Ovary (tissue), 9 donors: ENCODE data around the gene HSF5. TPM values are rescaled to one million over a fixed set of nuclear protein-coding genes. Genes with fewer than 3 reads are reported as not detected.

Experiments
- DNase-seq, 5 donors: peaks; one replicate each; pipeline ENCODE4 v3.0.0-alpha.2; 2019 to 2020
- H3K27ac ChIP-seq, 2 donors: fragments of 200-600 bp; one replicate each; pipeline versions ENCODE4 v1.5.1 to v1.8.0; 2019 to 2022
- H3K27me3 ChIP-seq: fragments of 200-600 bp; one replicate; pipeline ENCODE4 v1.8.0; 2022
- H3K36me3 ChIP-seq: fragments of 200-600 bp; sonication (generic); one replicate; pipeline ENCODE4 v1.5.1; 2019
- H3K4me1 ChIP-seq: one replicate; pipeline ENCODE4 v1.8.1; 2013; ENCODE audit warnings: mild to moderate bottlenecking, moderate library complexity; ENCODE audit not compliant: insufficient read depth
- H3K4me3 ChIP-seq: fragments of 200-600 bp; sonication (generic); one replicate; pipeline ENCODE4 v1.5.1; 2017
- H3K9me3 ChIP-seq, 2 donors: fragments of 200-600 bp in 1 of 2; sonication (generic) in 1 of 2; one replicate each; pipeline versions ENCODE4 v1.5.1 to v1.8.1; 2013 to 2019; ENCODE audit warnings: mild to moderate bottlenecking in 1 of 2, moderate library complexity in 1 of 2
- EP300 ChIP-seq: sonication (generic); formaldehyde crosslinking; IDR thresholded peaks from one replicate; pipeline ENCODE4 v1.6.1; 2017; ENCODE audit warnings: antibody characterized with exemption
- POLR2A ChIP-seq: fragments of 450-650 bp; IDR thresholded peaks from one replicate; pipeline ENCODE4 v1.6.1; 2017; ENCODE audit warnings: antibody characterized with exemption, mild to moderate bottlenecking, moderate library complexity
- WGBS, 3 donors: extraction: QIAGEN DNeasy Blood & Tissue Kit in 1 of 3; methylation state at CpG; one replicate each; pipeline versions ENCODE4 v1.1.5 to v1.1.7; 2013 to 2017; 5-methylcytosine and 5-hydroxymethylcytosine counted together
- intact Hi-C, 4 donors: fragments of 100-400 bp; cut with DNase I; formaldehyde crosslinking; loops; one replicate each; pipeline versions ENCODE4 v1.11.0 to v1.15.1; 2022 to 2023
- polyA plus RNA-seq, 2 donors: library from polyadenylated mRNA; stranded (reverse); fragments of 200-250 nt in 1 of 2; fragments of 350-450 nt in 1 of 2; fragmentation: Illumina TruSeq in 1 of 2; extraction: RNeasy Lipid Tissue Mini Kit (QIAGEN cat#74804) in 1 of 2; gene quantifications; one replicate each; pipeline ENCODE4 v1.2.3, GENCODE V29; 2013 to 2014
- total RNA-seq, 7 donors: library from RNA; depleted of rRNA in 2 of 7; stranded (reverse); fragments of >200 nt in 2 of 7; fragmentation: NEBNext Ultra II Directional in 3 of 7; extraction: Animal tissue kit (Norgen Biotek cat#: 25700) in 3 of 7; gene quantifications; one replicate each; pipeline versions ENCODE4 v1.1.0 to v1.2.4, GENCODE V29; 2016 to 2023
- TF ChIP-seq, protein P1 (sequence below), 3 donors: fragments of 450-650 bp in 2 of 3; fragments of 200-600 bp in 1 of 3; IDR thresholded peaks; one replicate each; pipeline versions ENCODE4 v1.5.1 to v1.8.0; 2016 to 2022; ENCODE audit warnings: antibody characterized with exemption in 3 of 3, mild to moderate bottlenecking in 1 of 3
- donor health status: DM: no; HTN: no; CAD: no; lungs with moderate emphysema.
- donor health status: DM: no; HTN: no; CAD: no.
- donor health status: Bipolar disorder and iron deficiency.
- donor health status: DM: yes; HTN: yes; CAD: no.
- donor health status: DM: no; HTN: no; CAD: no.
- donor health status: DM: yes; HTN: yes; CAD: no.

Gene HSF5
- total and polyA plus RNA-seq, 9 donors = 0.05 TPM; not detected in 7

DNA sequence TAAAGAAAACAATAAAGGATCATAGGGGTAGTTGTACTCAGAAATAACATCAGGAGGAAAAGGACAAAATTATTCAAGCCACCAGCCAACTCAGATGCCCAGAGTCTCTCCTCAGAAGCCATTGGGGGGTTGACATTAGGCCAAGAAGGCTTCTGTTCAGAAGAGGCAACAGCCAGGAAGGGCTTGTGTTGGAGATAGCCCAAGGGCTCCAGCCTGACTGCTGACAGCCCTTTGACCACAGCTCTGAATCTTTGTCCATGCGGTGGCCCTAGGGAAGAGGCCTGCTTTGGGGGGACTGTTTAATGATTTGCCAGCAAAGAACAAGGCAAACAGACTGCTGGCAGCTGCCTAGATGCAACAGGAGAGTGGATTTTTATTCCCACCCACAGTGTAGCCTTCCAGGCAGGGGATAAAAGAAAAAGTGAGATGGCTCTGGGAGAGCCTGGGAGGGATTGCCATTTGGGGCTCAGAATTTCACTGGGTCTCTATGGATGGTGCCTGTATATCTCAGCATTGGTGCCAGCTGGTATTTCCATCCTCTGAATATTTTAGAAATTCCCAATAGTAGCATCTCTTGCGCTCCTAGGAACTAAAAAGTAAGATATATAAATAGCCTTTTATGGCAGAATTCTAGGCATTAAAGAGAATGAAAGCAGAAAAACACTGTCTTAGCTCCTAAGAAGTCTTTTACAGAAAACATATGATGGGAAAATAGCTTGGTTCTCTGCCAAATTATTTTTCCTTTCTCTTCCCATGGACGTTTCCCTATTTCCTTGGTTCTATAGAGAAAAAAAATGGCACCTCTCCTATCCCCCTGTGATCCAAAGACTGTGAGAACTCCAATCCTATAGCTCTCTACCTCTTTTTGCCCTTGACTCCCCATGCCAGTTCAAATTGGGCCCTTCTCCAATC is 106.8 kb downstream of the HSF5 start:
- H3K27me3 ChIP-seq = no peaks in the 10 kb centered on the region
- H3K4me1 ChIP-seq = no peaks in the 10 kb centered on the region
- no peak for TF ChIP-seq POLR2A
- TF ChIP-seq, protein P1, sequence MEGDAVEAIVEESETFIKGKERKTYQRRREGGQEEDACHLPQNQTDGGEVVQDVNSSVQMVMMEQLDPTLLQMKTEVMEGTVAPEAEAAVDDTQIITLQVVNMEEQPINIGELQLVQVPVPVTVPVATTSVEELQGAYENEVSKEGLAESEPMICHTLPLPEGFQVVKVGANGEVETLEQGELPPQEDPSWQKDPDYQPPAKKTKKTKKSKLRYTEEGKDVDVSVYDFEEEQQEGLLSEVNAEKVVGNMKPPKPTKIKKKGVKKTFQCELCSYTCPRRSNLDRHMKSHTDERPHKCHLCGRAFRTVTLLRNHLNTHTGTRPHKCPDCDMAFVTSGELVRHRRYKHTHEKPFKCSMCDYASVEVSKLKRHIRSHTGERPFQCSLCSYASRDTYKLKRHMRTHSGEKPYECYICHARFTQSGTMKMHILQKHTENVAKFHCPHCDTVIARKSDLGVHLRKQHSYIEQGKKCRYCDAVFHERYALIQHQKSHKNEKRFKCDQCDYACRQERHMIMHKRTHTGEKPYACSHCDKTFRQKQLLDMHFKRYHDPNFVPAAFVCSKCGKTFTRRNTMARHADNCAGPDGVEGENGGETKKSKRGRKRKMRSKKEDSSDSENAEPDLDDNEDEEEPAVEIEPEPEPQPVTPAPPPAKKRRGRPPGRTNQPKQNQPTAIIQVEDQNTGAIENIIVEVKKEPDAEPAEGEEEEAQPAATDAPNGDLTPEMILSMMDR (IDR thresholded peaks at IDR 0.05) = no peak
- TF ChIP-seq EP300 = no peak
- no peak overlapping the region for H3K27ac ChIP-seq
- H3K4me3 ChIP-seq = no peak overlapping the region
- WGBS, 3 donors = 26 to 57% (median 49%) methylated on average over 3 of the region's 3 CpGs
- no peaks in the 10 kb centered on the region for H3K36me3 ChIP-seq
- no peaks in the 10 kb centered on the region for H3K9me3 ChIP-seq
- intact Hi-C loops = no loop called here
- DNase-seq = no peak

DNA sequence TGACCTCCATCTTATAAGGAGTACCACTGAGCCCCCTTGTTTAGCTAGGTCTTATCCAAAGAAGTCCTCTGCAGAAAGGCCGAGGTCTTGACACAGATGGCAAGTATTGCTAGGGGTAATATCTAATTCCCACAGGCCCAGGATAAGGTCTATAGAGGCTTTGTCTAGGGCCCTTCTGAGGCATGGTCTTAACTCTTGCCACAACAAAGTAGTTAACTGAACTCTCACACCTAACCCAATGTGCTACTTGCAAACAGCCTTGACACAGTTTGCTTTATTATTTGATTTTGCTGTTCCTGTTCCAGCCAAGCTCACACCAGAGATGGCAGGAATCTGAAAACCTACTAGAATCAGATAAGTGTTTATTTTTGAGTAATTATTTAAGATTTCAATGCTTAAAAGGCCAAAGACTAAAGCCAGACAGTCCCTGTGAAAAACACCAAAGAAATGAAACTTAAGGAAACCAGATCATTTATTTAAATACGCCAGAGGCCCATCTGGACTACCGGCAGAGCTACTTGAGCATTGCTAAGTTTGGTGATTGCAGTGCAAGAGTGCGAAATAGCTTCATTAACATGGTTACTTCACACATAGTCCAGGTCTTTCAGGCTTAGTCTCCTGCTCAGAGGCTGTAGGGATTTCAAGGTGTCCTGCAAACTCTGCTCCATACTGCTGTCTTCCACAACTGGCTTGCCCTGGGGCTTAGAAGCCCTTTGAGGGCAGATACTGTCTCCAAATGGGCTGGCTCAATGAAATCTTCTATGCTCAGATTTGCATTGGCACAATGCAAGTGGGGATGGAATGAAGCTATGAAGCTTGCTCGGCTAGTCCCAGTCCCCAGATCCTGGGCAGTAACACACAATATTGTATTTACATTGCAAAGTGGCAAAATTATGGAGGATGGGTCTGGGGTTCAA is 107.7 kb downstream of the HSF5 start:
- no peaks in the 10 kb centered on the region for H3K9me3 ChIP-seq
- WGBS, 3 donors = 93 to 95% (median 95%) methylated on average over 5 of the region's 5 CpGs
- H3K36me3 ChIP-seq = no peaks in the 10 kb centered on the region
- H3K4me3 ChIP-seq = no peak overlapping the region
- no peak for DNase-seq
- H3K27ac ChIP-seq = no peak overlapping the region
- no peaks in the 10 kb centered on the region for H3K4me1 ChIP-seq
- H3K27me3 ChIP-seq = no peaks in the 10 kb centered on the region
- no peak for TF ChIP-seq EP300
- TF ChIP-seq POLR2A = no peak
- intact Hi-C loops = no loop called here

DNA sequence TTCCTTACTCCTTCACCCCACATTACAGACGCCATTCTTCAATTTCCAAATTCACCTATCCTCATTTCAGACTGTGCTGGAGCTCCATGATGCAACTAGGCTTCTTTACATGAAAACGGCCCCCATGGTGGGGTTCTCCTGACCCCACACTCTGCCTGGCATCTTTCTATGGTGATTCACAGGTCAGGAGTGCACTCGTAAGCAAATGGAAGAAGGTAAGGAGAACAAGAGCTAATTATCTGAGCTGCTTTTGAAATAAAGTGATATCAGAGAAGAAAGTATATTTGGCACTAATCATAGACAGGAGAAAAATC is 108.7 kb downstream of the HSF5 start:
- H3K27ac ChIP-seq = no peak overlapping the region
- no peaks in the 10 kb centered on the region for H3K9me3 ChIP-seq
- H3K36me3 ChIP-seq = no peaks in the 10 kb centered on the region
- H3K27me3 ChIP-seq = no peaks in the 10 kb centered on the region
- intact Hi-C loops = no loop called here
- TF ChIP-seq POLR2A (no peak), EP300 (no peak)
- TF ChIP-seq, protein P1 (IDR thresholded peaks at IDR 0.05) = no peak
- no peak for DNase-seq
- WGBS, 3 donors = 53 to 69% (median 67%) methylated on average over 3 of the region's 3 CpGs
- no peaks in the 10 kb centered on the region for H3K4me1 ChIP-seq
- no peak overlapping the region for H3K4me3 ChIP-seq

DNA sequence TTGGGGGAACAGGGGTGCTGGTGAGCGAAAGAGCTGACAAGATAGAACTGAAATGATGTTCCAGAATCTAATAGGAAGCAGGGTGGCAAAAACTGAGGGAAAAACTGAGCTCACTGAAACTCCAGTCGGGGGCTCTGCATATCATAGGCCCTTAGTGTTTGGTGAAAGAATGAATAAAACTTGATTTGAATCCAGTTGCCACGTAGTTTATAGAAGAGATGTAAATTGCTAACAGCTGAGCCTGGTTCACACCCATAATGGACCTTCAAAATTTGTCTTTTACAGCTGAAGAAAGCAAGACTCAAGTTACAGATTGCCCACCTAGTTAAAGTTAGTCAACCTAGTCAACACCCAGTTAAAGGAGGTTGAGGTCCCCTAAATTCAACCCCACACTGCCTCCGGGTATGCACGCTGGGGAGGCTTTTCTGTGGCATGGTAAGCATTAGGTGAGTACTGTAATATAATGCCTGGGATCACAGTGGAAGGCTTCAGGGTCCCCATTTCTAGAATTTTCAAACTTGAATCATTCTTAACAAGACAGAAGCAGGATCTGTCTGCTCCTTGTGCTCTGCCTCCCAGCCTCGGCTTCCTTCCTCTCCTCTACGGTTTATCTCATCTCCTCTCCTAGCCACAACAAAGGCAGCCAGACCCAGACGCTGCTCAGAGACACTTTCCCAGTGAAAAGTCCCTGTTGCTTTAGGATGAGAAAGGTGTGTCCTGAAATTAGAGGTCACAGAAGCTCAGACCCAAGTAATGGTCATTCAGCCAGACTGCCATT is 109.3 kb downstream of the HSF5 start:
- no peaks in the 10 kb centered on the region for H3K36me3 ChIP-seq
- intact Hi-C loops = no loop called here
- DNase-seq = no peak
- no peak overlapping the region for H3K4me3 ChIP-seq
- H3K4me1 ChIP-seq = no peaks in the 10 kb centered on the region
- WGBS, 3 donors = 38 to 59% (median 43%) methylated on average over 8 of the region's 8 CpGs
- no peaks in the 10 kb centered on the region for H3K9me3 ChIP-seq
- TF ChIP-seq, protein P1 (IDR thresholded peaks at IDR 0.05) = no peak
- TF ChIP-seq POLR2A (no peak), EP300 (no peak)
- no peaks in the 10 kb centered on the region for H3K27me3 ChIP-seq
- H3K27ac ChIP-seq = no peak overlapping the region
